Activated CD8-positive, alpha-beta memory T cell treated with anti-CD3 and anti-CD28 coated beads, Interleukin-2, amount 50 U/mL, for 4 hours (primary cell): Measurements from ENCODE around the gene PTF1A.
"Not testable (repeated sequence)": the region's sequence is repeated elsewhere in the genome, so short reads cannot be mapped to it uniquely, and the experiment has no call there.

ENCODE experiments used
- DNase-seq: peaks from one replicate; pipeline ENCODE4 v3.0.0-alpha.2; 2020

The PTF1A gene

GRCh38 chr10:23204773-23205172 is 12.7 kb downstream of the PTF1A start:
- DNase-seq, result no peak

DNA sequence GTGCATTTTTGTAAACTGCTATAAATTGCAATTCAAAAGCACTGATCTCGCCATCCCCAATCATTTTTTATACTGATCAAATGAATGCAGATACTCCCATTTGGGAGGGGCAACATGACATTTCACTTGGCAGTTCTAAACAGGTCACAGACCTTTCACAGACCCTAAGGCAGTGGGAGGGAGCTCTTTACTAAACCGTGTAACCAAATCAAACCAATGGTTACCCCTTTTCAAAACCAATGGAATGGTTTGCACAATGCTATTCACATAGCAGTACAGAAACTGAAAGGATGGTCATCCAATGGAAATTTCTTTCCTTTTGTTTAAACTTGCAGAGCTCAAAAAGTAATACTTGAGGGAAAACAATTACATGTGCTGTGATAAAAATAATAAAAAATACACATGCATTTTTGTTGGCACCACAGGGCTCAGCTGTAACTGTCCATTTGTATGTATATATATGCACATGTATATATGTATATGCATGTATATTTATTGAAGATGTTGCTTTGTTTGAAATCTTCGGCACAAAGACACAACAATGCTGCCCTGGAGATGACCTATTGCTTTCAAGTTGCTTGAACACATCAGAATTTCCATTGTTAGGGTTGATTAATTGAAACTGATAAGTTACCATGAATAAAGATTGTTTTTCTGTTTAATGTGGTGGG is 14.0 kb downstream of the PTF1A start:
- no peak for DNase-seq

DNA sequence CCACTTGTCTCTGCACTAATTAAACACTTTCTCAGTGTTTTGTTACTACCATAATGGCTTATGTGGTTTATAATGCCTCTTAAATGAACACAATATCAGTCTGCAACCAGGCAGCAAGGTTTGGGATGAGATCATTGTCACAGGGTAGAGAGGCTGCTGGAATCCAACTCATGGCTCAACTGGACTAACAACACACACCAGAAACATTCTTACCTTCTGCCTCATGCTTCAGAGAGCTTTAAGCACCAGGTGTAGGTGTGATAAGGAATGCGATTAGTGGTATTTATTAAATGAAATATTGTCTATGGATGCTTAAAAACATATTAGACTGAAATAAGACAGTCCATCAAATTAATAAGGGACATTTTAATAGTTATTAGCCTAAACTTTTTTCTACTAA is 25.4 kb downstream of the PTF1A start:
- no peak for DNase-seq

GRCh38 chr10:23230582-23230981 is 38.5 kb downstream of the PTF1A start:
- DNase-seq, result no peak

DNA sequence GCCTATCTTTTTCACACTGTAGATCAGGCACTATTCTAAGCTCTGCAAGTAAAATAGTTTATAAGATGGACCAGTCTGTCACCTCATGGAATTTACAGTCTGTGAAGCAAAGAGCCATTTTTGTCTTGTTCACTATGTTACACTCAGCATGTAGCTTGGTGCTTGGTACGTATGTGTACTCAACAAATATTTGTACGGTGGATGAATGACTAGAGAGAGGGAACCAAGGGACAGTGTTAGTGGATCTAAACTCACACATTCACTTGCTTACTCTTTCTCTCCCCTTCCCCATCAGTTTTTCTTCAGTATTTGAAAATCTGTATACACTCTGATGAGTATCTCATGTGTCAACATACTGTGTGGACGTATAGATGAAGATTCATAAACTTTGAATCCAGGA is 45.9 kb downstream of the PTF1A start:
- DNase-seq, result no peak

GRCh38 chr10:23241779-23242178 is 49.7 kb downstream of the PTF1A start:
- DNase-seq, result not testable (repeated sequence)
